Peyer's patch (tissue), 4 donors: ENCODE data around the gene CDPF1. TPM values are rescaled to one million over a fixed set of nuclear protein-coding genes. Genes with fewer than 3 reads are reported as not detected.

Experiments used
- DNase-seq, 3 donors: peaks; one replicate each; pipeline ENCODE4 v3.0.0-alpha.2; 2017 to 2019
- H3K27ac ChIP-seq, 4 donors: fragments of 200-600 bp; sonication (generic); one replicate each; pipeline ENCODE4 v1.5.1; 2016 to 2019
- H3K27me3 ChIP-seq, 2 donors: fragments of 200-600 bp; sonication (generic); one replicate each; pipeline ENCODE4 v1.5.1; 2019
- H3K36me3 ChIP-seq, 3 donors: fragments of 200-600 bp; sonication (generic); one replicate each; pipeline ENCODE4 v1.5.1; 2016 to 2019
- H3K4me1 ChIP-seq, 4 donors: fragments of 200-600 bp; sonication (generic); one replicate each; pipeline ENCODE4 v1.5.1; 2016 to 2019
- H3K4me3 ChIP-seq, 4 donors: fragments of 200-600 bp; sonication (generic); 1 replicate in 3 of 4; 2 replicates in 1 of 4; pipeline ENCODE4 v1.5.1; 2016 to 2019; ENCODE audit warnings: mild to moderate bottlenecking in 1 of 4
- H3K9me3 ChIP-seq, 4 donors: fragments of 200-600 bp; sonication (generic); one replicate each; pipeline ENCODE4 v1.5.1; 2016 to 2019; ENCODE audit warnings: mild to moderate bottlenecking in 1 of 4
- CTCF ChIP-seq, 6 experiments: fragments of 450-650 bp in 4 of 6; fragments of 200-600 bp in 2 of 6; sonication (generic) in 1 of 6; IDR thresholded peaks; one replicate each; pipeline ENCODE4 v1.5.1; 2017 to 2019; ENCODE audit warnings: antibody characterized with exemption in 6 of 6, mild to moderate bottlenecking in 3 of 6, moderate library complexity in 1 of 6
- POLR2A ChIP-seq, 2 donors: fragments of 450-650 bp; IDR thresholded peaks; one replicate each; pipeline ENCODE4 v1.5.1; 2017; ENCODE audit warnings: antibody characterized with exemption in 2 of 2, mild to moderate bottlenecking in 2 of 2, moderate library complexity in 2 of 2
- total RNA-seq, 4 donors: library from RNA; depleted of rRNA; stranded (reverse); fragments of >200 nt; gene quantifications; one replicate each; pipeline ENCODE4 v1.1.0, GENCODE V29; 2016

CDPF1 gene
- total RNA-seq, 4 donors from 2014 or later, result 7.0 to 23.9 (median 12.1) TPM

GRCh38 chr22:46196278-46196677 is 53.8 kb downstream of the CDPF1 start:
- no peaks in the 10 kb centered on the region for H3K27me3 ChIP-seq
- H3K4me3 ChIP-seq, result peak overlapping the region in 1 of 4 donors; percentile 22
- H3K4me1 ChIP-seq, result peaks cover 0 to 51% (median 8%) of the 10 kb centered on the region in 4 donors
- H3K27ac ChIP-seq, result peak overlapping the region in 3 of 4 donors; percentile 76 to 99 (median 92)
- TF ChIP-seq CTCF (IDR thresholded peaks at IDR 0.05) (peak in 1 of 6 experiments; percentile 1), POLR2A (IDR thresholded peaks at IDR 0.05) (no peak)
- peaks cover 0 to 27% (median 0%) of the 10 kb centered on the region in 3 donors for H3K36me3 ChIP-seq
- no peaks in the 10 kb centered on the region for H3K9me3 ChIP-seq
- DNase-seq, result peak in 2 of 3 donors; percentile 75 to 79

GRCh38 chr22:46195487-46196165 is 54.5 kb downstream of the CDPF1 start:
- H3K27ac ChIP-seq, result peak overlapping the region in 3 of 4 donors; percentile 76 to 99 (median 92)
- no peak overlapping the region for H3K4me3 ChIP-seq
- peaks cover 0 to 54% (median 8%) of the 10 kb centered on the region in 4 donors for H3K4me1 ChIP-seq
- peak in 2 of 3 donors; percentile 91 to 92 for DNase-seq
- H3K9me3 ChIP-seq, result no peaks in the 10 kb centered on the region
- no peaks in the 10 kb centered on the region for H3K27me3 ChIP-seq
- TF ChIP-seq CTCF (IDR thresholded peaks at IDR 0.05) (no peak), POLR2A (IDR thresholded peaks at IDR 0.05) (peak; percentile 68 to 90)
- H3K36me3 ChIP-seq, result peaks cover 0 to 24% (median 0%) of the 10 kb centered on the region in 3 donors

Other genes with a start within 250 kb of the CDPF1 start
- gene PPARA, start 99.8 kb downstream of the CDPF1 start, total RNA-seq, result 100 to 1,000 TPM in 3 of 4 donors, 10 to 100 TPM in 1; 21.5 to 231 (median 189) TPM
- 1 to 10 TPM in 1 of 4 donors, under 1 TPM in 2, not detected in 1; 0.13 to 1.3 (median 0.35) TPM for gene PKDREJ, start 13.1 kb upstream of the CDPF1 start, total RNA-seq
- gene TTC38, start 17.7 kb upstream of the CDPF1 start, total RNA-seq, result 100 to 1,000 TPM; 173 to 606 (median 587) TPM
- gene GTSE1, start 46.6 kb upstream of the CDPF1 start, total RNA-seq, result 10 to 100 TPM in 1 of 4 donors, 1 to 10 TPM in 3; 2.3 to 14.9 (median 5.9) TPM
- gene TRMU, start 85.4 kb upstream of the CDPF1 start, total RNA-seq, result 100 to 1,000 TPM in 1 of 4 donors, 10 to 100 TPM in 3; 35.2 to 101 (median 83.3) TPM